Bronchial epithelial cell (primary cell): ENCODE measurements around the gene DCAKD. TPM values are rescaled to one million over a fixed set of nuclear protein-coding genes. Genes with fewer than 3 reads are reported as not detected.

ENCODE experiments used
- DNase-seq: peaks from one replicate; pipeline ENCODE4 v3.0.0-alpha.2; 2010; ENCODE audit warnings: low read depth
- FAIRE-seq: peaks from 2 replicates; lab custom pipeline; 2011; peaks lifted over from hg19 to GRCh38; lab: Jason Lieb, UNC
- H3K27me3 ChIP-seq: 2 replicates; pipeline ENCODE4 v1.5.1; 2011; ENCODE audit warnings: low read length; ENCODE audit not compliant: control insufficient read depth, insufficient read depth
- H3K36me3 ChIP-seq: 2 replicates; pipeline ENCODE4 v1.5.1; 2011; ENCODE audit warnings: low read length; ENCODE audit not compliant: control insufficient read depth, insufficient read depth
- H3K4me3 ChIP-seq: 2 replicates; pipeline ENCODE4 v1.5.1; 2011; ENCODE audit warnings: mild to moderate bottlenecking, low read depth, low read length, control low read depth
- CTCF ChIP-seq: IDR thresholded peaks from 2 replicates; pipeline ENCODE4 v1.5.1; 2011; ENCODE audit warnings: mild to moderate bottlenecking, moderate library complexity, low read length, control low read depth, inconsistent platforms; ENCODE audit not compliant: insufficient read depth, severe bottlenecking
- total RNA-seq: library from RNA; depleted of rRNA; stranded (reverse); fragments of >200 nt; gene quantifications from 2 replicates; pipeline ENCODE4 v1.2.1, GENCODE V29; 2014

The DCAKD gene
- total RNA-seq, 1 donor from 2014 or later = 18.2 TPM

GRCh38 chr17:44982113-44982702 lies 69.2 kb downstream of the DCAKD start:
- Histone ChIP-seq H3K36me3 (no peaks in the 10 kb centered on the region), H3K27me3 (peaks cover 6% of the 10 kb centered on the region), H3K4me3 (no peak overlapping the region)
- DNase-seq (no peak), FAIRE-seq (no peak)
- TF ChIP-seq CTCF = no peak

- H3K27me3 ChIP-seq = peaks cover 5% of the 10 kb centered on the region
- peak overlapping the region; percentile 9 for H3K4me3 ChIP-seq
- peak; percentile 87 for DNase-seq
- peak; percentile 85 for FAIRE-seq
- H3K36me3 ChIP-seq = no peaks in the 10 kb centered on the region
- TF ChIP-seq CTCF = no peak
Observed at GRCh38 chr17:44981221-44981968, 70.0 kb downstream of the DCAKD start.

- Histone ChIP-seq H3K36me3 (no peaks in the 10 kb centered on the region), H3K27me3 (peaks cover 2% of the 10 kb centered on the region), H3K4me3 (no peak overlapping the region)
- FAIRE-seq (peak; percentile 88), DNase-seq (no peak)
- TF ChIP-seq CTCF = no peak
Observed at GRCh38 chr17:44979426-44979995, 71.9 kb downstream of the DCAKD start.

- DNase-seq (no peak), FAIRE-seq (no peak)
- Histone ChIP-seq H3K4me3 (no peak overlapping the region), H3K36me3 (no peaks in the 10 kb centered on the region), H3K27me3 (peaks cover 2% of the 10 kb centered on the region)
- no peak for TF ChIP-seq CTCF
Observed at GRCh38 chr17:44978807-44979206, 72.6 kb downstream of the DCAKD start.

- no peak overlapping the region for H3K4me3 ChIP-seq
- DNase-seq (no peak), FAIRE-seq (no peak)
- no peaks in the 10 kb centered on the region for H3K36me3 ChIP-seq
- TF ChIP-seq CTCF = no peak
- H3K27me3 ChIP-seq = peaks cover 2% of the 10 kb centered on the region
Observed at GRCh38 chr17:44977814-44978550, 73.5 kb downstream of the DCAKD start.
